ENCODE measurements around the gene TAF4B. TPM values are rescaled to one million over a fixed set of nuclear protein-coding genes. Genes with fewer than 3 reads are reported as not detected.
A peak's percentile ranks its signal among the peaks of the same experiment; 100 is the strongest.

The TAF4B gene
- total and polyA plus RNA-seq, 2 of the 8 experiments (the other 6 are each of a cell fraction or from before 2014, with no cell fraction given) = 9.3 to 19.8 TPM

GRCh38 chr18:26227051-26227670, 916 bp downstream of the TAF4B start:
- H3K56ac ChIP-seq (replicated peaks; ENCODE audit: insufficient read length, low read depth, low read length) = peak overlapping the region; percentile 46
- peaks cover 0 to 7% (median 7%) of the 10 kb centered on the region in 4 experiments; a peak in 4 of 7 replicates for H3K4me1 ChIP-seq (replicated peaks in 1 of 4; ENCODE audit: control insufficient read depth in 3 of 4, insufficient read depth in 4 of 4, low read length in 3 of 4)
- H3K27me3 ChIP-seq (replicated peaks in 1 of 4; ENCODE audit: control insufficient read depth in 3 of 4, extremely low read depth in 1 of 4, insufficient read depth in 3 of 4, low read length in 3 of 4) = no peaks in the 10 kb centered on the region
- H3K4me3 ChIP-seq (ENCODE audit: extremely low read depth in 1 of 4, insufficient read depth in 2 of 4, low read depth in 3 of 4, low read length in 4 of 4) = peak overlapping the region; percentile 64 to 92 (median 88)
- no peak overlapping the region for H3K14ac ChIP-seq (ENCODE audit: insufficient read length)
- 0 out of 4 replicates have a peak, but pooled peaks cover under 1 to 5% of the 10 kb centered on the region in 2 experiments for H3K9me3 ChIP-seq (ENCODE audit: insufficient read depth in 2 of 2, low read depth in 1 of 2, low read length in 1 of 2)
- H3K18ac ChIP-seq (ENCODE audit: extremely low read depth, low read length) = peak overlapping the region; percentile 63; the same call in 1 of the 2 replicates
- no peak overlapping the region for H4K91ac ChIP-seq (replicated peaks; ENCODE audit: insufficient read length, low read length)
- H4K8ac ChIP-seq (ENCODE audit: extremely low read depth, insufficient read depth, low read length) = peak overlapping the region; percentile 93; the same call in 1 of the 2 replicates
- DNase-seq (ENCODE audit: low read depth in 1 of 2, low spot score in 2 of 2) = no peak
- no peak overlapping the region for H2BK15ac ChIP-seq (ENCODE audit: low read length)
- peak overlapping the region; percentile 60; the same call in 1 of the 2 replicates for H3K27ac ChIP-seq (ENCODE audit: low read depth, low read length)
- POLR2A ChIA-PET (ENCODE audit: partially characterized antibody) = interaction anchor here (1.0 to 2.0 kb wide), 4 partner anchors 10 to 135 kb away, joined by 3 to 5 read pairs (median 4); no protein-coding TSS in a partner anchor
- H2BK120ac ChIP-seq (replicated peaks; ENCODE audit: low read depth, low read length) = no peak overlapping the region
- H2BK20ac ChIP-seq (ENCODE audit: low read length) = no peak overlapping the region
- no peaks in the 10 kb centered on the region; the same call in 1 of the 2 replicates for H3K79me1 ChIP-seq (ENCODE audit: low read depth, low read length)
- H3K23ac ChIP-seq (ENCODE audit: insufficient read length) = no peak overlapping the region
- H4K5ac ChIP-seq (ENCODE audit: insufficient read length, low read depth, low read length) = no peak overlapping the region
- no peaks in the 10 kb centered on the region for H3K36me3 ChIP-seq (ENCODE audit: control insufficient read depth in 2 of 4, insufficient read depth in 4 of 4, low read length in 3 of 4)
- H2BK12ac ChIP-seq (ENCODE audit: low read depth, low read length) = no peak overlapping the region
- H2AFZ ChIP-seq (ENCODE audit: low read length) = no peak overlapping the region; the same call in 1 of the 2 replicates
- FAIRE-seq = no peak
- CTCF ChIA-PET (ENCODE audit: partially characterized antibody) = no interaction called here
- H3K79me2 ChIP-seq (ENCODE audit: control insufficient read depth in 1 of 2, insufficient read depth in 2 of 2, low read length in 2 of 2) = peaks cover 8 to 53% of the 10 kb centered on the region in 2 experiments; a peak in 3 of 4 replicates
- WGBS, 2 experiments (ENCODE audit: extremely low coverage in 1 of 2, insufficient coverage in 1 of 2, insufficient read length in 1 of 2, insufficient replicate concordance in 2 of 2, low coverage in 1 of 2, low lambda C conversion rate in 2 of 2, missing lambda C conversion rate in 1 of 2) = 9% methylated on average over 27 of the region's 28 CpGs; no CpG with 5 or more reads in 1 of the 2 experiments
- no peak overlapping the region for H3K4ac ChIP-seq (replicated peaks; ENCODE audit: insufficient read length, low read depth, low read length)
- H3K23me2 ChIP-seq (ENCODE audit: low read depth, low read length) = peaks cover 2% of the 10 kb centered on the region; the same call in 1 of the 2 replicates
- H3K9ac ChIP-seq (replicated peaks in 1 of 4; ENCODE audit: extremely low read depth in 1 of 4, low read depth in 3 of 4, low read length in 3 of 4) = peak overlapping the region; percentile 51 to 95 (median 80); a peak in 6 of 7 replicates
- no peak overlapping the region for H2AK5ac ChIP-seq (ENCODE audit: low read depth, low read length)
- TF ChIP-seq BACH1 (IDR thresholded peaks at IDR 0.05; ENCODE audit: low read length) (0 out of 2 replicates have a peak, but pooled peaks have one; percentile 18), CREB1 (IDR thresholded peaks at IDR 0.05) (no peak), SP1 (IDR thresholded peaks at IDR 0.05; ENCODE audit: low read depth, low read length) (no peak), KDM4A (IDR thresholded peaks at IDR 0.05; ENCODE audit: low read depth, low read length, severe bottlenecking) (peak; percentile 21), CTCF (IDR thresholded peaks at IDR 0.05; ENCODE audit: control extremely low read depth in 1 of 3, insufficient read depth in 1 of 3, low read depth in 1 of 3, low read length in 3 of 3) (no peak), ASH2L (IDR thresholded peaks at IDR 0.05; ENCODE audit: low read length) (no peak)
- peak overlapping the region; percentile 84; the same call in 1 of the 2 replicates for H2BK5ac ChIP-seq (ENCODE audit: low read depth, low read length)
- no peaks in the 10 kb centered on the region for H4K20me1 ChIP-seq (replicated peaks in 1 of 2; ENCODE audit: control insufficient read depth in 1 of 2, insufficient read depth in 2 of 2, low read length in 2 of 2)
- H3K4me2 ChIP-seq (ENCODE audit: insufficient read depth in 1 of 2, low read depth in 2 of 2, low read length in 2 of 2) = peak overlapping the region; percentile 70 to 91
